ENCODE data around the gene GBA3. TPM values are rescaled to one million over a fixed set of nuclear protein-coding genes. Genes with fewer than 3 reads are reported as not detected.

Gene GBA3
- total RNA-seq, 4 donors from 2014 or later, result not detected

GRCh38 chr4:22857411-22857810 lies 164.7 kb downstream of the GBA3 start:
- peaks cover 4% of the 10 kb centered on the region for H3K27me3 ChIP-seq
- 92% methylated on average over 2 of the region's 2 CpGs for WGBS, 2 donors (ENCODE audit: low coverage in 1 of 2)
- ATAC-seq, result no peak
- no peaks in the 10 kb centered on the region for H3K9me3 ChIP-seq
- TF ChIP-seq POLR2A (IDR thresholded peaks at IDR 0.05) (no peak), POLR2AphosphoS5 (IDR thresholded peaks at IDR 0.05) (no peak), CTCF (IDR thresholded peaks at IDR 0.05) (no peak), EP300 (IDR thresholded peaks at IDR 0.05) (no peak)
- no peak overlapping the region for H3K4me3 ChIP-seq
- H3K27ac ChIP-seq, result no peak overlapping the region
- no peaks in the 10 kb centered on the region for H3K4me1 ChIP-seq
- H3K36me3 ChIP-seq, result no peaks in the 10 kb centered on the region

- no peaks in the 10 kb centered on the region for H3K36me3 ChIP-seq
- H3K27ac ChIP-seq, result no peak overlapping the region
- H3K27me3 ChIP-seq, result peaks cover 4% of the 10 kb centered on the region
- ATAC-seq, result no peak
- TF ChIP-seq CTCF (IDR thresholded peaks at IDR 0.05), result no peak
- no peak for TF ChIP-seq POLR2AphosphoS5 (IDR thresholded peaks at IDR 0.05)
- TF ChIP-seq POLR2A (IDR thresholded peaks at IDR 0.05), result no peak
- no peak for TF ChIP-seq EP300 (IDR thresholded peaks at IDR 0.05)
- no peak overlapping the region for H3K4me3 ChIP-seq
- WGBS, 2 donors (ENCODE audit: low coverage in 1 of 2), result 70 to 80% methylated on average over 2 of the region's 2 CpGs
- no peaks in the 10 kb centered on the region for H3K4me1 ChIP-seq
- no peaks in the 10 kb centered on the region for H3K9me3 ChIP-seq
Observed at GRCh38 chr4:22859318-22859717, 166.6 kb downstream of the GBA3 start.

Other genes starting within 250 kb of the GBA3 start
- 10 to 100 TPM; 17.8 to 48.8 (median 32.4) TPM for gene ADGRA3, start 176.9 kb upstream of the GBA3 start, total RNA-seq

Data from gastroesophageal sphincter (tissue), 4 donors.